GM23248 (cell line): ENCODE measurements around the gene TMEM131. TPM values are rescaled to one million over a fixed set of nuclear protein-coding genes. Genes with fewer than 3 reads are reported as not detected.

ENCODE experiments used
- DNase-seq: peaks from one replicate; pipeline ENCODE4 v3.0.0-alpha.2; 2015
- H2AFZ ChIP-seq: fragments of 200-600 bp; sonication (generic); 2 replicates; pipeline ENCODE4 v1.6.1; 2016; ENCODE audit warnings: antibody characterized with exemption
- H3F3A ChIP-seq: fragments of 200-600 bp; sonication (generic); 2 replicates; pipeline ENCODE4 v1.6.1; 2016; ENCODE audit warnings: mild to moderate bottlenecking, antibody characterized with exemption, mixed run types; ENCODE audit not compliant: insufficient read depth
- H3K27ac ChIP-seq: fragments of 200-600 bp; sonication (generic); 2 replicates; pipeline ENCODE4 v1.5.1; 2016; ENCODE audit warnings: mild to moderate bottlenecking
- H3K27me3 ChIP-seq: fragments of 200-600 bp; sonication (generic); replicated peaks from 2 replicates; pipeline ENCODE4 v1.6.1; 2016; ENCODE audit warnings: mild to moderate bottlenecking; ENCODE audit not compliant: insufficient read depth
- H3K36me3 ChIP-seq: fragments of 200-600 bp; sonication (generic); 2 replicates; pipeline ENCODE4 v1.6.1; 2016; ENCODE audit warnings: low read depth, mild to moderate bottlenecking
- H3K4me1 ChIP-seq: fragments of 200-600 bp; sonication (generic); 2 replicates; pipeline ENCODE4 v1.6.1; 2016; ENCODE audit warnings: mild to moderate bottlenecking; ENCODE audit not compliant: insufficient read depth
- H3K4me2 ChIP-seq: fragments of 200-600 bp; sonication (generic); one replicate; pipeline ENCODE4 v1.6.1; 2016; ENCODE audit warnings: mild to moderate bottlenecking; ENCODE audit not compliant: unreplicated experiment
- H3K4me3 ChIP-seq: fragments of 200-600 bp; sonication (generic); 2 replicates; pipeline ENCODE4 v1.5.1; 2016; ENCODE audit warnings: mild to moderate bottlenecking
- H3K79me2 ChIP-seq: fragments of 200-600 bp; sonication (generic); 2 replicates; pipeline ENCODE4 v1.6.1; 2016; ENCODE audit warnings: mild to moderate bottlenecking; ENCODE audit not compliant: insufficient read depth
- H3K9ac ChIP-seq: fragments of 200-600 bp; sonication (generic); 2 replicates; pipeline ENCODE4 v1.6.1; 2016; ENCODE audit warnings: mild to moderate bottlenecking
- H3K9me2 ChIP-seq: fragments of 200-600 bp; sonication (generic); 2 replicates; pipeline ENCODE4 v1.6.1; 2016; ENCODE audit warnings: mixed run types, mild to moderate bottlenecking, moderate library complexity; ENCODE audit not compliant: insufficient read depth
- H3K9me3 ChIP-seq: fragments of 200-600 bp; sonication (generic); one replicate; pipeline ENCODE4 v1.6.1; 2017; ENCODE audit warnings: low read depth
- H4K20me1 ChIP-seq: fragments of 200-600 bp; sonication (generic); 2 replicates; pipeline ENCODE4 v1.6.0; 2016; ENCODE audit not compliant: insufficient read depth
- EZH2 ChIP-seq: fragments of 200-600 bp; sonication (generic); IDR thresholded peaks from 2 replicates; pipeline ENCODE4 v1.6.1; 2018; ENCODE audit warnings: antibody characterized with exemption, mild to moderate bottlenecking; ENCODE audit not compliant: insufficient read depth, poor library complexity, severe bottlenecking
- EZH2phosphoT487 ChIP-seq: fragments of 200-600 bp; sonication (generic); IDR thresholded peaks from 2 replicates; pipeline ENCODE4 v1.6.1; 2018; ENCODE audit warnings: antibody characterized with exemption, moderate library complexity, mild to moderate bottlenecking, low read depth; ENCODE audit not compliant: insufficient read depth
- WGBS, 2 experiments: methylation state at CpG; one replicate each; pipeline ENCODE4 v1.1.6; 2015 to 2017; ENCODE audit warnings: low lambda C conversion rate in 2 of 2, low coverage in 1 of 2; ENCODE audit errors: missing lambda C conversion rate in 2 of 2; 5-methylcytosine and 5-hydroxymethylcytosine counted together
- in situ Hi-C: fragments of 300-500 bp; cut with MboI; formaldehyde crosslinking; loops from 2 replicates; pipeline ENCODE4 v1.15.0; 2020
- polyA plus RNA-seq: library from polyadenylated mRNA; unstranded; fragments of >200 nt; fragmentation: Nextera tagmentation; extraction: Ambion mirVana; gene quantifications from 2 replicates; pipeline ENCODE4 v1.2.1, GENCODE V29; 2016
- total RNA-seq: library from RNA; depleted of rRNA; stranded (reverse); fragments of >200 nt; shearing (Covaris generic); gene quantifications from 2 replicates; pipeline ENCODE4 v1.2.3, GENCODE V29; 2014

Gene TMEM131
- total and polyA plus RNA-seq, 2 experiments from 2014 or later: 15.7 to 16.4 TPM

DNA sequence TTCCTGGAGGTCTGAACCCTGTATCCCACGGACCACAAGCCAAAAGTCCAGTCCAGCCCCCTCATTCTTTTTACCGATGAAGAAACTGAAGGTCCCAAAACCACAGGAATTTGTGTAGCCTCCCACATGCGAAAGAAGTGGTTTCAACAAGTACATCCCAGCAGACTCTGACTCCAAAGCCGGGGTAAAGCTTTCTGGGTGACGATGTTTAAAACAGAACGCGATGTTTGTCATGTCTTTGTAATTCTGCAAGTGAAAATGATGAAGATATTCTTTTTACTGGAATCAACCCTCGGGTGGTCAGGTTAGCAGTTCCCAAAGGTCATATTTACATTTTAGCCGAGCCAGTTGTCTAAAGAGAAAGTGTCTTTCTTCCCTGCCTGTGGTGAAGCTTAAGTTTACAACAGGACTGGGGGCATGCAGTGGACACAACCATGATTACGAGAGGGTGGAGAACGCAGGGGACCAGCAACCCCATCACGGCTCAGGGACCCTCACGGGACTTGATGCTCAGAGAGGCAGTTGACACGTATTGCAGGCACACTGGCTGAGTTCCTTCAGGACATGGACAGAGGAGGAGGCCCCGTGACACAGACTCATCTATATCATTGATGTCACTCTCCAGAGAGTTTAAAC, 17.8 kb upstream of the TMEM131 start:
- 63 to 71% methylated on average over 15 of the region's 15 CpGs for WGBS, 2 experiments
- peak; percentile 66 for DNase-seq
- peaks cover 5% of the 10 kb centered on the region; the same call in 1 of the 2 replicates for H3K27me3 ChIP-seq
- no peaks in the 10 kb centered on the region for H3F3A ChIP-seq
- H2AFZ ChIP-seq: no peak overlapping the region
- no peak overlapping the region for H3K27ac ChIP-seq
- TF ChIP-seq EZH2phosphoT487 (no peak), EZH2 (no peak)
- in situ Hi-C loops: no loop called here
- H3K9me2 ChIP-seq: no peaks in the 10 kb centered on the region
- H3K9me3 ChIP-seq: no peaks in the 10 kb centered on the region
- H3K9ac ChIP-seq: no peak overlapping the region
- H3K4me2 ChIP-seq: peak overlapping the region; percentile 39
- no peaks in the 10 kb centered on the region for H3K36me3 ChIP-seq
- no peaks in the 10 kb centered on the region for H3K79me2 ChIP-seq
- no peak overlapping the region for H3K4me3 ChIP-seq
- no peaks in the 10 kb centered on the region for H4K20me1 ChIP-seq
- H3K4me1 ChIP-seq: peaks cover 9% of the 10 kb centered on the region

GRCh38 chr2:98012561-98012991, 16.8 kb upstream of the TMEM131 start:
- WGBS, 2 experiments: 90 to 97% methylated on average over 3 of the region's 3 CpGs
- Histone ChIP-seq H3F3A (no peaks in the 10 kb centered on the region), H3K27me3 (peaks cover 5% of the 10 kb centered on the region; the same call in 1 of the 2 replicates), H3K4me1 (peaks cover 9% of the 10 kb centered on the region), H3K79me2 (no peaks in the 10 kb centered on the region), H3K9ac (no peak overlapping the region), H3K9me3 (no peaks in the 10 kb centered on the region), H4K20me1 (no peaks in the 10 kb centered on the region), H3K27ac (no peak overlapping the region), H3K4me3 (no peak overlapping the region), H3K9me2 (no peaks in the 10 kb centered on the region), H3K4me2 (no peak overlapping the region), H3K36me3 (no peaks in the 10 kb centered on the region), H2AFZ (no peak overlapping the region)
- in situ Hi-C loops: no loop called here
- TF ChIP-seq EZH2: no peak
- TF ChIP-seq EZH2phosphoT487: no peak
- DNase-seq: no peak

- Histone ChIP-seq H3K4me2 (no peak overlapping the region), H3K9me2 (no peaks in the 10 kb centered on the region), H3K79me2 (no peaks in the 10 kb centered on the region), H3K4me1 (peaks cover 9% of the 10 kb centered on the region), H2AFZ (no peak overlapping the region), H3F3A (no peaks in the 10 kb centered on the region), H3K27me3 (peaks cover 2% of the 10 kb centered on the region; the same call in 1 of the 2 replicates), H3K9me3 (no peaks in the 10 kb centered on the region), H3K27ac (no peak overlapping the region), H3K4me3 (no peak overlapping the region), H4K20me1 (no peaks in the 10 kb centered on the region), H3K36me3 (no peaks in the 10 kb centered on the region), H3K9ac (no peak overlapping the region)
- no peak for DNase-seq
- TF ChIP-seq EZH2 (no peak), EZH2phosphoT487 (no peak)
- in situ Hi-C loops: no loop called here
- WGBS, 2 experiments: 84% methylated on average over 10 of the region's 10 CpGs
Observed at GRCh38 chr2:98009887-98010760, 14.4 kb upstream of the TMEM131 start.

DNA sequence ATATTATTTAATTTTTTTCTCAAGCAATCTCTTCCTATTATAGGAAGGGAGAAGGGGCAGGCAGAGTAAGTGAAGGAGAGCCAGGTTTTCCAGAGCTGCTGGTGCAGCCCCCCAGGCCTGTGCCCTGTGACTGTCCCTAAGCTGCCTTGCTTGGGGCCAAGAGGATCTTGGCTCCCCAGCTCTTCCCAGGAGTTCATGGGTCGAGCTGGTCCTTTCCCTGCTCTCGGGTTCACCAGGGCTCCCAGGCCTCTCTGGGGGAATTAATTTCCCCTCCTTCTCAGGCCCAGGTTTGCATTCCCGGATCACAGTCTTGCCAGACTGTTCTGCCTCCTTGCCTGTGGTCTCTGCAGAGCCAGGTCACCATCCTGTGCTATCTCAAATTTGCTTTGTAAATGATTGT, 12.7 kb upstream of the TMEM131 start:
- TF ChIP-seq EZH2phosphoT487: no peak
- no peak for TF ChIP-seq EZH2
- WGBS, 2 experiments: 19 to 23% methylated on average over 3 of the region's 3 CpGs
- in situ Hi-C loops: no loop called here
- no peaks in the 10 kb centered on the region for H3K79me2 ChIP-seq
- no peaks in the 10 kb centered on the region for H3K36me3 ChIP-seq
- H2AFZ ChIP-seq: no peak overlapping the region
- no peaks in the 10 kb centered on the region for H3K9me3 ChIP-seq
- no peaks in the 10 kb centered on the region for H3K27me3 ChIP-seq
- H3K4me2 ChIP-seq: no peak overlapping the region
- H3K9ac ChIP-seq: no peak overlapping the region
- H3F3A ChIP-seq: no peaks in the 10 kb centered on the region
- H3K9me2 ChIP-seq: no peaks in the 10 kb centered on the region
- H3K27ac ChIP-seq: no peak overlapping the region
- H4K20me1 ChIP-seq: no peaks in the 10 kb centered on the region
- DNase-seq: no peak
- peaks cover 5% of the 10 kb centered on the region for H3K4me1 ChIP-seq
- no peak overlapping the region for H3K4me3 ChIP-seq
